HepG2 (cell line): Measurements from ENCODE around the gene CST3. TPM values are rescaled to one million over a fixed set of nuclear protein-coding genes. Genes with fewer than 3 reads are reported as not detected.
A peak's percentile ranks its signal among the peaks of the same experiment; 100 is the strongest.

Experiments used
- ATAC-seq: fragments of 200-7000 bp; cut with Tn5 transposase; 3 replicates; pipeline ENCODE4 v1.9.1; 2020; ENCODE audit warnings: mild to moderate bottlenecking, moderate library complexity
- BruUV-seq: library from RNA; stranded (reverse); fragments of 400-500 nt; replicated peaks from 2 replicates; lab custom pipeline; 2021; lab: Mats Ljungman, UMichigan
- CTCF ChIA-PET: fragments of 300-600 bp; formaldehyde crosslinking; extraction: SDS; loops from one replicate; lab custom pipeline; 2021; ENCODE audit warnings: low total read pairs, inconsistent platforms, low intra/inter-chr PET ratio; lab: Yijun Ruan, JAX
- POLR2A ChIA-PET: fragments of 350-600 bp; sonication (Branson Sonifier 250); formaldehyde crosslinking; loops from one replicate; lab custom pipeline; 2020; ENCODE audit warnings: antibody characterized with exemption, inconsistent platforms; lab: Yijun Ruan, JAX
- DNase-seq: peaks from one replicate; pipeline ENCODE4 v3.0.0-alpha.2; 2015; ENCODE audit warnings: low spot score
- FAIRE-seq: peaks from 3 replicates; lab custom pipeline; 2011; peaks lifted over from hg19 to GRCh38; lab: Jason Lieb, UNC
- H2AFZ ChIP-seq: one replicate; pipeline ENCODE4 v1.6.1; 2011; ENCODE audit warnings: low read length, inconsistent platforms
- H3K27ac ChIP-seq: fragments of 300-600 bp; 3 replicates; pipeline ENCODE4 v1.8.0; 2011; ENCODE audit warnings: mixed run types, mild to moderate bottlenecking, mixed read lengths, low read length, inconsistent platforms; ENCODE audit not compliant: insufficient read depth; ENCODE audit errors: extremely low read length
- H3K27me3 ChIP-seq, 2 experiments: fragments of 200-600 bp in 1 of 2; 2 replicates in 1 of 2; 3 replicates in 1 of 2; pipeline versions ENCODE4 v1.6.0 to v1.8.0; 2011; ENCODE audit warnings: low read length in 2 of 2, mild to moderate bottlenecking in 2 of 2, moderate library complexity in 2 of 2, inconsistent platforms in 1 of 2; ENCODE audit not compliant: insufficient read depth in 2 of 2, control insufficient read depth in 1 of 2
- H3K36me3 ChIP-seq, 2 experiments: fragments of 200-600 bp in 1 of 2; replicated peaks in 1 of 2; 2 replicates in 1 of 2; 3 replicates in 1 of 2; pipeline versions ENCODE4 v1.5.1 to v1.8.0; 2011; ENCODE audit warnings: low read length in 2 of 2, inconsistent platforms in 1 of 2; ENCODE audit not compliant: insufficient read depth in 2 of 2, control insufficient read depth in 1 of 2
- H3K4me1 ChIP-seq: 2 replicates; pipeline ENCODE4 v1.5.1; 2012; ENCODE audit warnings: low read length, inconsistent platforms; ENCODE audit not compliant: insufficient read depth
- H3K4me2 ChIP-seq: 2 replicates; pipeline ENCODE4 v1.6.0; 2011; ENCODE audit warnings: low read depth, low read length, inconsistent platforms
- H3K4me3 ChIP-seq, 3 experiments: fragments of 200-600 bp in 1 of 3; sonication (generic), shearing (Covaris generic) in 1 of 3; replicated peaks in 1 of 3; 2 replicates each; pipeline ENCODE4 v1.5.1; 2011 to 2016; ENCODE audit warnings: low read length in 3 of 3, inconsistent platforms in 2 of 3, low read depth in 2 of 3, mild to moderate bottlenecking in 2 of 3, control low read depth in 1 of 3, mixed read lengths in 1 of 3; ENCODE audit not compliant: insufficient read depth in 1 of 3
- H3K79me2 ChIP-seq: one replicate; pipeline ENCODE4 v1.6.1; 2011; ENCODE audit warnings: low read length, inconsistent platforms; ENCODE audit not compliant: insufficient read depth
- H3K9ac ChIP-seq: 2 replicates; pipeline ENCODE4 v1.6.0; 2011; ENCODE audit warnings: mild to moderate bottlenecking, low read depth, low read length, inconsistent platforms; ENCODE audit not compliant: insufficient read depth
- H3K9me3 ChIP-seq: 2 replicates; pipeline ENCODE4 v1.5.1; 2012; ENCODE audit warnings: mild to moderate bottlenecking, low read length
- H4K20me1 ChIP-seq: 2 replicates; pipeline ENCODE4 v1.6.0; 2011; ENCODE audit warnings: inconsistent platforms, mild to moderate bottlenecking, low read length, moderate library complexity; ENCODE audit not compliant: insufficient read depth
- ELF4 ChIP-seq: sonication (generic); formaldehyde crosslinking; IDR thresholded peaks from 2 replicates; pipeline ENCODE4 v1.5.0; 2020; ENCODE audit warnings: missing genetic modification reagents, mild to moderate bottlenecking, moderate library complexity, borderline replicate concordance
- EP300 ChIP-seq, 3 experiments: sonication (generic) in 1 of 3; formaldehyde crosslinking in 1 of 3; IDR thresholded peaks; 2 replicates each; pipeline versions ENCODE4 v1.5.1 to v1.6.1; 2011 to 2020; ENCODE audit warnings: low read depth in 2 of 3, low read length in 2 of 3, borderline replicate concordance in 1 of 3, improper control_type of control experiment in 1 of 3, mild to moderate bottlenecking in 1 of 3, missing genetic modification reagents in 1 of 3, moderate library complexity in 1 of 3
- IRF9 ChIP-seq: sonication (generic); formaldehyde crosslinking; IDR thresholded peaks from 2 replicates; pipeline ENCODE4 v1.8.0; 2022; ENCODE audit warnings: missing genetic modification reagents, mild to moderate bottlenecking, borderline replicate concordance
- LCORL ChIP-seq, 2 experiments: fragments of 450-650 bp in 1 of 2; sonication (generic) in 1 of 2; formaldehyde crosslinking in 1 of 2; IDR thresholded peaks; 2 replicates each; pipeline versions ENCODE4 v1.5.0 to v1.6.1; 2017 to 2020; ENCODE audit warnings: antibody characterized with exemption in 1 of 2, missing genetic modification reagents in 1 of 2
- MIER2 ChIP-seq: IDR thresholded peaks from 2 replicates; pipeline ENCODE4 v1.6.1; 2016; ENCODE audit warnings: missing biosample characterization, missing genetic modification reagents
- NBN ChIP-seq: fragments of 450-650 bp; conservative IDR thresholded peaks from 2 replicates; pipeline ENCODE4 v1.6.1; 2017
- PAWR ChIP-seq: sonication (generic); formaldehyde crosslinking; IDR thresholded peaks from 2 replicates; pipeline ENCODE4 v1.4.0; 2020; ENCODE audit warnings: missing genetic modification reagents, mild to moderate bottlenecking, borderline replicate concordance
- PRDM10 ChIP-seq: sonication (generic); formaldehyde crosslinking; IDR thresholded peaks from 2 replicates; pipeline ENCODE4 v1.4.0; 2020; ENCODE audit warnings: low read depth, missing genetic modification reagents
- YEATS2 ChIP-seq: sonication (generic); formaldehyde crosslinking; IDR thresholded peaks from 2 replicates; pipeline ENCODE4 v1.4.0; 2020; ENCODE audit warnings: missing genetic modification reagents, borderline replicate concordance
- ZNF234 ChIP-seq: sonication (generic); formaldehyde crosslinking; conservative IDR thresholded peaks from 2 replicates; pipeline ENCODE4 v1.5.1; 2020; ENCODE audit warnings: mild to moderate bottlenecking, missing genetic modification reagents
- ZNF547 ChIP-seq: sonication (generic); formaldehyde crosslinking; IDR thresholded peaks from 2 replicates; pipeline ENCODE4 v1.5.1; 2020; ENCODE audit warnings: mild to moderate bottlenecking, missing genetic modification reagents
- ZNF550 ChIP-seq: sonication (generic); formaldehyde crosslinking; IDR thresholded peaks from 2 replicates; pipeline ENCODE4 v1.4.0; 2020; ENCODE audit warnings: mild to moderate bottlenecking, missing genetic modification reagents, borderline replicate concordance
- ZNF629 ChIP-seq: sonication (generic); formaldehyde crosslinking; conservative IDR thresholded peaks from 2 replicates; pipeline ENCODE4 v1.5.0; 2020; ENCODE audit warnings: missing genetic modification reagents
- ZSCAN25 ChIP-seq: sonication (generic); formaldehyde crosslinking; IDR thresholded peaks from 2 replicates; pipeline ENCODE4 v1.8.0; 2022; ENCODE audit warnings: mild to moderate bottlenecking, missing genetic modification reagents
- WGBS: methylation state at CpG from one replicate; pipeline ENCODE4 v1.1.6; 2017; ENCODE audit warnings: low lambda C conversion rate; 5-methylcytosine and 5-hydroxymethylcytosine counted together
- in situ Hi-C: cut with HindIII; loops from 2 replicates; pipeline ENCODE4 v1.10.0; 2017; ENCODE audit warnings: low pct_unique_long_range_greater_than_20kb; ENCODE audit not compliant: extremely low pct_ligation_motif_present
- intact Hi-C: fragments of 100-400 bp; cut with micrococcal nuclease; formaldehyde crosslinking; loops from one replicate; pipeline ENCODE4 v1.10.0; 2022; ENCODE audit not compliant: unreplicated experiment
- polyA plus RNA-seq, 8 experiments: library from polyadenylated mRNA; depleted of rRNA in 3 of 8; stranded (reverse) in 7 of 8; unstranded in 1 of 8; fragments of >200 nt; fragmentation: Illumina TruSeq in 4 of 8; extraction: Trizol in 4 of 8; gene quantifications; 2 replicates each; pipeline versions ENCODE4 v1.2.1 to v1.2.3, GENCODE V29; 2011 to 2016; ENCODE audit warnings: low read depth in 4 of 8, missing spikeins in 1 of 8, mixed read lengths in 1 of 8; ENCODE audit not compliant: insufficient read depth in 1 of 8
- total RNA-seq, 5 experiments: library from RNA; depleted of rRNA; stranded (reverse); fragments of >200 nt; fragmentation: Illumina TruSeq; extraction: Trizol; gene quantifications; 2 replicates each; pipeline ENCODE4 v1.2.3, GENCODE V29; 2016; ENCODE audit warnings: low read depth in 1 of 5

Gene CST3
- total and polyA plus RNA-seq, 2 of the 13 experiments (the other 11 are each of a cell fraction or from before 2014, with no cell fraction given), result 690 to 1,005 TPM

- peak; percentile 87 for ATAC-seq
- H2AFZ ChIP-seq, result no peak overlapping the region
- TF ChIP-seq EP300 (IDR thresholded peaks at IDR 0.05; ENCODE audit: low read depth in 2 of 2, low read length in 2 of 2) (peak; percentile 76 to 80; a peak in 3 of 4 replicates), EP300 (CRISPR knock-in tag; IDR thresholded peaks at IDR 0.05; ENCODE audit: borderline replicate concordance) (peak; percentile 87), ZNF550 (CRISPR knock-in tag) (no peak), ZNF629 (CRISPR knock-in tag) (peak; percentile 35; the same call in 1 of the 2 replicates), NBN (no peak), MIER2 (CRISPR knock-in tag) (peak; percentile 57; the same call in 1 of the 2 replicates), PRDM10 (CRISPR knock-in tag) (peak; percentile 84), ZSCAN25 (CRISPR knock-in tag) (peak; percentile 97), ZNF234 (CRISPR knock-in tag) (no peak), YEATS2 (peak; percentile 74; the same call in 1 of the 2 replicates), IRF9 (CRISPR knock-in tag) (peak; percentile 20; the same call in 1 of the 2 replicates), ELF4 (CRISPR knock-in tag) (no peak), PAWR (0 out of 2 replicates have a peak, but pooled peaks have one; percentile 76), ZNF547 (CRISPR knock-in tag) (no peak), LCORL (IDR thresholded peaks at IDR 0.05) (no peak), LCORL (CRISPR knock-in tag; IDR thresholded peaks at IDR 0.05) (peak; percentile 84)
These were observed 8.7 kb downstream of the CST3 start for GRCh38 chr20:23629017-23629541.

More at GRCh38 chr20:23629017-23629541, 8.7 kb downstream of the CST3 start:
- no peaks in the 10 kb centered on the region for H3K27me3 ChIP-seq
- BruUV-seq, result no TSS peak
- no peaks in the 10 kb centered on the region for H3K79me2 ChIP-seq
- peaks cover 3 to 7% of the 10 kb centered on the region in 2 experiments; a peak in 4 of 5 replicates for H3K36me3 ChIP-seq
- peak overlapping the region; percentile 61 for H3K4me2 ChIP-seq
- peak overlapping the region in 1 of 3 experiments; percentile 39; a peak in 1 of 6 replicates for H3K4me3 ChIP-seq
- FAIRE-seq (peak; percentile 92), DNase-seq (peak; percentile 98)
- no peaks in the 10 kb centered on the region for H3K9me3 ChIP-seq
- H3K27ac ChIP-seq, result peak overlapping the region; percentile 70
- intact Hi-C loops (loop anchor here (5.0 kb wide), 1 partner anchor 33 kb away; no protein-coding TSS in a partner anchor), in situ Hi-C loops (no loop called here)
- WGBS, result under 1% methylated on average over 7 of the region's 7 CpGs
- ChIA-PET CTCF (no interaction called here), POLR2A (interaction anchor here (0.7 to 18.0 kb wide), 19 partner anchors 9 to 1105 kb away, joined by 3 to 543 read pairs (median 8); partner anchors contain the start of genes CST3, GZF1, NAPB and NXT1)
- peak overlapping the region; percentile 45 for H3K9ac ChIP-seq
- H4K20me1 ChIP-seq, result no peaks in the 10 kb centered on the region
- peaks cover 80% of the 10 kb centered on the region for H3K4me1 ChIP-seq
